Parathyroid adenoma (tissue), 2 donors: ENCODE measurements around the gene ATP1A1.
A peak's percentile ranks its signal among the peaks of the same experiment; 100 is the strongest.

Experiments used
- H2AFZ ChIP-seq: fragments of 300-600 bp; sonication (generic); one replicate; pipeline ENCODE4 v1.7.0; 2017; ENCODE audit warnings: antibody characterized with exemption, mild to moderate bottlenecking
- H3K27ac ChIP-seq: fragments of 300-600 bp; sonication (generic); one replicate; pipeline ENCODE4 v1.7.0; 2017
- H3K27me3 ChIP-seq: fragments of 300-600 bp; sonication (generic); one replicate; pipeline ENCODE4 v1.7.0; 2017; ENCODE audit warnings: low read length; ENCODE audit not compliant: control insufficient read depth, insufficient read depth
- H3K36me3 ChIP-seq: fragments of 300-600 bp; sonication (generic); one replicate; pipeline ENCODE4 v1.7.0; 2017; ENCODE audit warnings: low read length; ENCODE audit not compliant: control insufficient read depth, insufficient read depth
- H3K4me1 ChIP-seq: fragments of 300-600 bp; sonication (generic); one replicate; pipeline ENCODE4 v1.7.0; 2017; ENCODE audit warnings: control low read depth
- H3K4me2 ChIP-seq: fragments of 300-600 bp; sonication (generic); one replicate; pipeline ENCODE4 v1.7.0; 2017; ENCODE audit warnings: low read length
- H3K4me3 ChIP-seq: fragments of 300-600 bp; sonication (generic); one replicate; pipeline ENCODE4 v1.7.0; 2017; ENCODE audit warnings: low read depth, low read length
- H3K79me2 ChIP-seq: fragments of 300-600 bp; sonication (generic); one replicate; pipeline ENCODE4 v1.7.0; 2017; ENCODE audit warnings: control low read depth
- H3K9ac ChIP-seq: fragments of 300-600 bp; sonication (generic); one replicate; pipeline ENCODE4 v1.7.0; 2017; ENCODE audit warnings: mild to moderate bottlenecking
- H3K9me3 ChIP-seq: fragments of 300-600 bp; sonication (generic); one replicate; pipeline ENCODE4 v1.7.0; 2017; ENCODE audit warnings: low read length; ENCODE audit not compliant: control insufficient read depth
- CTCF ChIP-seq: fragments of 300-600 bp; sonication (generic); IDR thresholded peaks from one replicate; pipeline ENCODE4 v1.7.0; 2017; ENCODE audit warnings: antibody characterized with exemption, mild to moderate bottlenecking
- donor health status: primary hyperparathyroidism.

Gene ATP1A1

DNA sequence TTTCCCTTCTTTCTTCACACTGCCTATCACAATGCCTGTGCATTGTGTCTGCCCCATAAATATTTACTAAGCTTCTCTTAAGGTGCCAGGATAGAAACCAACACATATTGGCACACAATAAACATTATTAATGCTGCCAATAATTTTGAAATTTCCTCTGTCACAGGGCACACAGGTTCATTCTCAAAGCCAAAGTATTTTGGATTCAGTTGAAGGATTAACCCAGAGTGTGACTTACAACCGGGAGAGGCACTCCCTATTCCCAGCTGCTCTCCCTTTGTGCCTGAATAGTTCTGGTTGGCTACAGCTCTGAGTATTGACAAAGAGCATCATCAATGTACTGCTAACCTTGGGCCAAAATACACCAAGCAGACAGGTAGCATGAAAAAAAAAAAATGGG is 46.6 kb upstream of the ATP1A1 start:
- Histone ChIP-seq H3K9me3 (no peaks in the 10 kb centered on the region), H3K4me1 (peaks cover 55% of the 10 kb centered on the region), H3K36me3 (no peaks in the 10 kb centered on the region), H3K4me2 (no peak overlapping the region), H3K4me3 (no peak overlapping the region), H3K27me3 (no peaks in the 10 kb centered on the region), H3K9ac (no peak overlapping the region), H3K79me2 (no peaks in the 10 kb centered on the region), H2AFZ (peak overlapping the region; percentile 56), H3K27ac (peak overlapping the region; percentile 59)
- no peak for TF ChIP-seq CTCF

DNA sequence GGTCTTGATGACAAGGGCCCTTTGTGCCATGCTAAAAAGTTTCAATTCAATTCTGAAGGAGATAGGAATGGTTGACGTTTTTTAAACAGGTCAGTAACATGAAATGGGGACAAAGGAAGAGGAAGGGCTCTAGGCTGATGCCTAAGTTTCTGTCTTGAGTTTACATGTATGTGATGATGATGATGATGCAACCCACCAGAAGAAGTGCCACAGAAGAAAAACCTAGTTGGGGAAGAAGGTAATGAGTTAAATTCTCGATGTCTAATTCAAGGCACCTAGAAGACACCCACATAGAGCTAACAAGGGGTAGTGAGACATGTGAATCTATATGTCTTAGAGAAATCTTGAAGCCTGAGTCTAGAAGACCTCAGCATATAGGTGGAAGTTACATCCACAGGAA is 44.4 kb upstream of the ATP1A1 start:
- Histone ChIP-seq H3K9ac (no peak overlapping the region), H3K9me3 (no peaks in the 10 kb centered on the region), H3K4me1 (peaks cover 59% of the 10 kb centered on the region), H3K79me2 (no peaks in the 10 kb centered on the region), H3K36me3 (no peaks in the 10 kb centered on the region), H3K4me3 (no peak overlapping the region), H3K27me3 (no peaks in the 10 kb centered on the region), H3K27ac (peak overlapping the region; percentile 95), H2AFZ (no peak overlapping the region), H3K4me2 (no peak overlapping the region)
- no peak for TF ChIP-seq CTCF

DNA sequence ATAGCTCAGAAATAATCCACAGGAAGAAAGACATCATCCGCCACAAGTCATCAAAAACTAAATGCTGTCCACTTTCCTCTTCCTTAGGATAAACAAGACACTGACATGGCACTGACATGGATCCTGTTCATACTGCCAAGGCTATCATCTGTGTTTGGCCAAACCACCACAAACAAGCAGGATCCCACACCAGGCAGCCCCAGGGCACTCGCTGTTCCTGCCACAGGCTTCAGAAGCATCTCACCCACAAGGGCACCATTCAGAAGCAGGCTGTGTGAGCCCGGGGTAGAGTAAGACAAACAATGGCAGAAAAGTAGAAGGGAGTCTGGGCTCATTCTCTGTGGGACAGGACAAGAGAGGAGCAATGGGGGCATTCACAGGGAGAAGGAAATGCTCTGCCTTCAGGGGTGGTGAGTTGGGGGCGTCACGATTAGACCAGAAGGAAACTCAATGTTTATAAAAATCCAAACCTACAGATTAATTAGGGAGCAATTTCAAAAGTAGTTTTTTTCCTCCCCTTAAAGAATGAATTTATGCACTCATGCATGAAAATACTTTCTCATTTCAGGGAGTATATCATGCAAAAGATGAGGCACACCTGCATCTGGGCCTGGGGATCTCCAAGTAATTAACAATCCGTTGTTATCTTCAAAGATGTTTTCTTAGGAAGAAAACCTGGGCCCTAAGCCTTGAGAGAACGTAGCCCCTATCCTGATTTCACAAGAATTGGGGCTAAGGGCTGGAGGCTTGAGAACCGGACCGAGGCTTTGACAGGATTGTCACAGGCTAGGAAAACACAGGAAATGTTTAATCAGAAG is 43.3 kb upstream of the ATP1A1 start:
- Histone ChIP-seq H3K27ac (peak overlapping the region; percentile 95), H3K79me2 (no peaks in the 10 kb centered on the region), H3K36me3 (no peaks in the 10 kb centered on the region), H3K9me3 (no peaks in the 10 kb centered on the region), H3K4me3 (no peak overlapping the region), H3K4me2 (peak overlapping the region; percentile 46), H3K4me1 (peaks cover 65% of the 10 kb centered on the region), H3K27me3 (no peaks in the 10 kb centered on the region), H2AFZ (peak overlapping the region; percentile 41), H3K9ac (no peak overlapping the region)
- TF ChIP-seq CTCF, result no peak

GRCh38 chr1:116330342-116330652 is 42.7 kb upstream of the ATP1A1 start:
- Histone ChIP-seq H3K27me3 (no peaks in the 10 kb centered on the region), H2AFZ (no peak overlapping the region), H3K4me2 (peak overlapping the region; percentile 55), H3K36me3 (no peaks in the 10 kb centered on the region), H3K4me1 (peaks cover 65% of the 10 kb centered on the region), H3K9ac (no peak overlapping the region), H3K27ac (peak overlapping the region; percentile 95), H3K9me3 (no peaks in the 10 kb centered on the region), H3K4me3 (peak overlapping the region; percentile 25), H3K79me2 (no peaks in the 10 kb centered on the region)
- TF ChIP-seq CTCF, result no peak

GRCh38 chr1:116330846-116331245 is 42.2 kb upstream of the ATP1A1 start:
- Histone ChIP-seq H3K79me2 (no peaks in the 10 kb centered on the region), H3K9ac (no peak overlapping the region), H3K27ac (peak overlapping the region; percentile 95)

More at GRCh38 chr1:116330846-116331245, 42.2 kb upstream of the ATP1A1 start:
- Histone ChIP-seq H3K36me3 (no peaks in the 10 kb centered on the region), H3K4me1 (peaks cover 66% of the 10 kb centered on the region), H2AFZ (no peak overlapping the region), H3K4me2 (peak overlapping the region; percentile 55), H3K9me3 (no peaks in the 10 kb centered on the region), H3K4me3 (peak overlapping the region; percentile 25), H3K27me3 (no peaks in the 10 kb centered on the region)
- no peak for TF ChIP-seq CTCF
